Stimulated activated CD4-positive, alpha-beta T cell treated with anti-CD3 and anti-CD28 coated beads, TNF-alpha, amount 100 ng/mL, for 4 hours (primary cell): Measurements from ENCODE around the gene FOXA2.
"Not testable (repeated sequence)": the region's sequence is repeated elsewhere in the genome, so short reads cannot be mapped to it uniquely, and the experiment has no call there.

ENCODE experiments used
- DNase-seq, 3 experiments: peaks; one replicate each; pipeline ENCODE4 v3.0.0-alpha.2; 2020; ENCODE audit warnings: low read depth in 3 of 3

FOXA2 gene

DNA sequence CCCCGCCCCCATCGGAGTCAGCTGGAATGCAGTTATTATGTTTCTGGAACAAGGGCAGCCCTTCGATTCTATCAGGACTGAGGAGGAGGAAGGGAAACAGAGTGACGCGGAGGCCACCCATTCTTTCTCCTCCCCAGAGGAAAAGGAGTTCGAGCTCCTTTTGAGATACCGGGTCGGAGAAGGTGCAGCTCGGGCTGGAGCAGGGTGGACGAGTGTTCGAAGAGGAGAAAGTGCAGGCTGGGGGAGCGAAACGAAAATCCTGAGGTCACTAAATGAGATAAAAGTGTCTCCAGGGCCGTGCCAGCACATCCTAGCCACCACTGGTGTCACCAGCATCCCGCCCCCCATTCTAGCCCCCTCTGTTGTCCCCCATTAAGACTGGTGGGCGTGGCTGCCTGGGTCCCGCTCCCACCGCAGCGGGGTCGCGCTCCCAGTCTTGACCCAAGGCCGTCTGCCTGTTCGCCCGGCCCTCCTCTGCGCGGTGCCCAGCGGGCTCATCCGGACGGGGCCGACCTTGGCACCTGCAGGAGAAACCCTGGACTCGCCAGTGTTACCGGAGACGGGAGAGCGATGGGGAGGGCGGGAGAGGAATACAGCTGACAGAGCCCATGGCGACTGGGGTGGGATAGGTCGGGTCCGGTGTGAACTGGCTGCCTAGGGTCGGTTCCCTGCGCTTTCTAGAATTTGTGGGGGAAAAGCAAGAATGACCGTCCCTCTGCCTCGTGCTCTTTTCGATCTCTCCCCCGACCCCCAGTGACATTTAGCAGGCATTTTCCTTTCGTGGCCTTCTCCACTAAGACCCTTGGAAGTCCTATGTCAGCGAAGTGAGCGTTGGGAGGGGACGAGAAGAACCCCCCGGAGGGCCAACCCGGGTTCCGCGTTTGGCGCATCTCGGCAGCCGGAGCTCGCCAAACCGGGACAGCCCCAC, 16.2 kb downstream of the FOXA2 start:
- no peak for DNase-seq

GRCh38 chr20:22566876-22567658, 17.3 kb downstream of the FOXA2 start:
- DNase-seq: no peak

DNA sequence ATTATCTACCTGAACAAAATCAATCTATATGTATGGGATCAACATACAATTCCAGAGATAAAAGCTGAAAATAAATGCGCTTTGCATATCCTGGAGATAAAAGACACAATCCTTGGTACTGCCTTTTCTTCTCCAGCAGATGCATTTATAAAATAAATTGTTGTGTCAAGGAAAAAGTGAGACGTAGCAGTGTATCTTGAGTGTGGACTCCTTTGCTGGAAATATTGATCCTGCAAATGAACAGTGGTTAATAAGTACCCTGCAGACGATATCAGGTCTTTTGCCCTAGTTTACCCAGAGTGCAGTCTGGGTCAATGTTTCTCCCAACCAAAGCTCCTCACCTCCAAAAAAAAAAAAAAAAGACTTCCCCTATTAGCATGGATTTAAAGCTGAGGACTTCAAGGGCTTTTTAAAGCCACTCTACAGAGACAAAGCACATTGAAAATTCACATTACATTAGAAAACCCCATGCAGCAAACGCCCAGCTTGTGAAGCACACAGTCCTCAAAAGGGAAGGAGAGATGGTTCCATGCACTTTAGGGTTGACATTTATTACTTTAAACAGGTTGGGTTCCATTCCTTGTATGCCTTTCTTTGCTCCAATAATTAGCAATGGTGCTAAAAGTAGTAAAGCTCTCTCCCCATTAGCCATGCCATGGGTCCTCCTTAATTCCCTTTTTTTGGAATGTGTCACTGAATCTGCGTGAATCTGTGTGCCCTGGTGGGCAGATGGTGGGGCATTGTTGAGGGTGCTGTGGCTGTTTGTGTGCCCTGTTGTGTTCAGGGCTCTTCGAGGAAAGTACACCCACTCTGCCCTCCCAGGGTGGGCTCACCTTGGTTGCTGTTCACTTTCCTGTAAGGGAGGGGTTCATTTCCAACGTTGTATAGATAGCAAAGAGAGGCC, 21.1 kb downstream of the FOXA2 start:
- no peak for DNase-seq

DNA sequence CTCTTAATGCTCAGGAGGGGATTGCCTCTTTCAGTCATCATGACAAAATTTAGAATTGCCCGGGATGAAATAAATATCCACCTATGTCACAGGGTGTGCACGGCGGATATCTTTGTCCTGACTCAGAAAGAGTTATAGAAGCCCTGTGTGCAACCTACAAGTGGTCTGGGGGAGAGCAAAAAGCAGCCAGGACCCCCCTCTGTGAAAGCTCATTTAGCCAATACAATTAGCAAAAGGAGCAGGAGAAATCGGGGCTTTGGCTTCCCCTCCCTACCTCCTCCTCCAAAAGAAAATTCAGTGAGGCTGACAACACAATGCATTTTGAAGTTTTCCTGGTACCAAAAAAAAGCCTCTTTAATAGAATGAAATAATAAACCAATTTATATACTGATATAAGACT, 21.8 kb downstream of the FOXA2 start:
- DNase-seq: no peak

GRCh38 chr20:22561965-22562577, 22.3 kb downstream of the FOXA2 start:
- no peak for DNase-seq

DNA sequence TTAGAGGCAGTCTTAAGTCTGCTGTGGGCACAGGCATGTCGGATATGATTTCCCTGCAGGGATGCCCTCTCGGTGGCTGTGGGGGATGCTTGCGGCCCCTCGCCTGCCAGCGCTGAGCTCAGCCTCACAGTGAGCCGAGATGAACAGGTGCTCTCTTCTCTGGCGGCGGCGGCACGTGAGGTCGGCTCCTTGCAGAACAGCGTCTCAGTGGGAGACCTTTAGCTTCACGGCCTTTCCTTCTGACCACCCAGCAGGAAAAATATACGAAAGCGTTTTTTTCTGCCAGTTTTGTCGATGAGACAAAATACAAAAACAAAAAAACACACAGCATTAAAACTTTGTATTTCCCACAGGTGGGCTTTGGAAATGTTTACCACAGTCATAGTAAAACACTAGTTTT, 23.6 kb downstream of the FOXA2 start:
- no peak for DNase-seq

- DNase-seq: no peak
Measured at GRCh38 chr20:22559711-22560318, 24.6 kb downstream of the FOXA2 start.

DNA sequence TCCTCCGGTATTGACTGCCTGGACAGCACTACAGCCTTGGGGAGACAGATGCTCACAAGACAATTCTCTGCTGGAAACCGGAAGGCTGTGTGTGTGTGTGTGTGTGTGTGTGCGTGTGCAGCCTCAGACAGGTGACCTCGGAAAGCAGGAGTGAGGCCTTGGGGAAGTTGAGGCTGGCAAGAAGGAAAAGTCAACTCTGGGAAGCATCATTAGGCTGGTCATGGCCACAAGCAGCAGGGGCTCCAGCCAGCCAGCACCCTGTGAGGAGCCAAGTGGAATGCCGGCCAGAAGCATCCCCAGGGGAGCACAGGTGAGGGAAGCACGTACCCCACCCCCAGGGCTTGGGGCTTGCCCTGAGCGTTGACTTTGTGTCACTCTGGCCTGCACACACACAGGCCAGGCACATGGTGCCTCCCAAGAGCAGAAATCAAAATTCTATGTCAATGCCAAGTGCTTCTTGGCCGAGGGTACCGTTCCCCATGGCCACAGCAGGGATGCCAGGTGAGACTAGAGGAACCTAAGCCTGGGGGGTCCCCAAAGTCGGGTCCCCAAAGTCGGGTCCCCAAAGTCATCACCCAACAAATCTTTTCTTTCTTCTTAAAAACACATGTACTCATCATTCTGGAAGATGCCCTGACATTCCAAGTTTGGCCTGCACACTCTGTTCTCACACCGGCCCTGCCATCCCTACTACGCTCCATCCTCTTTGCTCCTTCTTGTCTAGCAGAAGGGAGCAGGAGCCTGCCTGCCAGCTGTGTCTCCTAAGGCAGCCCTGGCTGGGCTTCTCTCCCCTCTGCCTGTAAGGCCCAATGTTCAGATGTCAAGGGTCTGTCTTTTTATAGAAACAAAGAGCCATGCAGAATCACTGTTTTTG, 26.7 kb downstream of the FOXA2 start:
- DNase-seq: no peak

DNA sequence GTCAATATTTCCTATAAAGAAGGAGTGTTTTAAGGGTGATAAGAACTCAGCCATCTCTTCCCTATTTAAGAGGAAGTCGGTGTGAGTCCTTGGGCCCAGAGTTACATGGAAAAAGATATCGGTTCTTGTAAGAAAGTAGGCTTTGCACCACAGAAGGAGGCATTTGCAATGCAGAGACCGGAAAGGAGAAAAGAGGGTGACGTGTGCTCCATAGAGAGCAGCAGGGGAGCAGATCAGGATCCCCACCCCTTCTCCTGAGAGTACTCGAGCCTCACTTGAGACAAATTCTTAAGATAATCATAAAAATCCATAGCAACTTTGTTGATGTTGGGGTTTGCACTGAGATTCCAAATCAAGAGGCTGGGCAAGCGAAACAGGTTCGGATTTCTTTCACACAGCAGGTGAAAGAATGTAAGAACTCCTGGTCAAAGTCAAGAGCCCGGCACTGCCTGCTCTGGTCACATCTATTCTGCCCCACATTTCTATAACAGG, 27.8 kb downstream of the FOXA2 start:
- DNase-seq: no peak

- DNase-seq: no peak
Measured at GRCh38 chr20:22555791-22556564, 28.4 kb downstream of the FOXA2 start.

GRCh38 chr20:22554391-22554790, 30.0 kb downstream of the FOXA2 start:
- DNase-seq: no peak

DNA sequence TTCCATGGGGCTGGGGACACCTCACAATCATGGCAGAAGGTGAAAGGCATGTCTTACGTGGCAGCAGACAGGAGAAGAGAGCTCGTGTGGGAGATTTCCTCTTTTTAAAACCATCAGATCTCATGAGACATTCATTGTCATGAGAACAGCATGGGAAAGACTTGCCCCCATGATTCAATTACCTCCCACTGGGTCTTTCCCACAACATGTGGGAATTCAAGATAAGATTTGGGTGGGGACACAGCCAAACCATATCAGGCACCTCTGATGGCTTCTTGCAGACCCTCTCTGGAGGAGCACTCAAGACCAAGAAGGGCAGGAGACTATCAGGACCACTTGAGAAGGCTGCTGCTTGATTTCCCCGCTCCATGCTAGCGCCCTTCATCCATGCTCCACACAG, 33.9 kb downstream of the FOXA2 start:
- not testable (repeated sequence) for DNase-seq

- DNase-seq: no peak
Measured at GRCh38 chr20:22548040-22548439, 36.3 kb downstream of the FOXA2 start.

- DNase-seq: no peak
Measured at GRCh38 chr20:22546344-22546743, 38.0 kb downstream of the FOXA2 start.

DNA sequence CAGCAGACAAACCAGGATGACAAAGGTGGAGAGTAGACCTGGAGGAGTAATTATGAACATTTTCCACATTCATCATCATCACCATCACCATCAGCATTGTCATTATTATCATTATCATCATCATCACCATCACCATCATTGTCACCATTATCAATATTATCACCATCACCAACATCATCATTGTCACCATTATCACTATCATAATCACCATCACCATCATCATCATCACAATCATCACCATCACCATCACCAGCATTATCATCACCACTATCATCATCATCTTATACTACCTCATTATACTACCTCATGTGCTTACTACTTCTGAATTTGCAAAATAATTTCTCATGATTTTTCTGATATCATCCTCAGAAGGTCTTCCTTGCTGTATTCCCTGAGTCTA, 39.3 kb downstream of the FOXA2 start:
- DNase-seq: no peak

- no peak for DNase-seq
Measured at GRCh38 chr20:22544462-22544861, 39.9 kb downstream of the FOXA2 start.

DNA sequence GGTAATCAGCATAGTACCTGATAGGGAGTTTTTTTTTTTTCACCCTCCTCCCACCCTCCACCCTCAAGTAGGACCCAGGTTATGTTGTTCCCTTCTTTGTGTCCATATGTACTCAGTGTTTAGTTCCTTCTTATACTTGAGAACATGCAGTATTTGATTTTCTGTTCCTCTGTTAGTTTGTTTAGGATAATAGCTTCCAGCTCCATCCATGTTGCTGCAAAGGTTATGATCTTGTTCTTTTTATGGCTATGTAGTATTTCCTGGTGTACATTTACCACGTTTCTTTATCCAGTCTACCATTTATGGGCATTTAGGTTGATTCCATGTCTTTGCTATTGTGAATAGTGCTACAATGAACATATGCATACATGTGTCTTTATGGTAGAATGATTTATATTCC, 41.9 kb downstream of the FOXA2 start:
- no peak for DNase-seq

DNA sequence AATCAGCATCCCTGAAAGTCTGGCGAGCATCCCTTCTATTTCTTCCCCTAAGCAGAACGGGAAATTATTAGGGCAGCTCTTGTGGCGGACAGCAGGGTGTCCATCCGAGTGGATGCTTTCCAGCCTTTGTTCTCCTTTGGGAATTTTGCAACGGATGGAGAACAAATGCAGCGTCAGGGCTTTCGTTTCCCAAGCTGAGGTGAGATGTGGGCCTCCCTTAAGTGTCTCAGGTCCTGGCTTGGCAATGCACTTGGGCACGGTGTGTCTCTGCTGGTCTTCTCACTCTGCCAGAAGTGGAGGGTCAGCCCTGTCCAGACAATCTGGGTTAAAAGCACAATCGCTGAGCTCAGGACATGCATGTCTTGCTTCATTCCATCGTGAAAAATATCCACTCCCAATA, 43.5 kb downstream of the FOXA2 start:
- DNase-seq: no peak
